NCI-H82 treated with DMSO at 0.1 percent for 48 hours (cell line): Measurements from ENCODE around the gene GNRHR.
"Not testable (repeated sequence)": the region's sequence is repeated elsewhere in the genome, so short reads cannot be mapped to it uniquely, and the experiment has no call there.

Source experiments
- DNase-seq: peaks from one replicate; lab custom pipeline; 2025; ENCODE audit not compliant: unreplicated experiment; lab: John Stamatoyannopoulos, UW

Gene GNRHR

DNA sequence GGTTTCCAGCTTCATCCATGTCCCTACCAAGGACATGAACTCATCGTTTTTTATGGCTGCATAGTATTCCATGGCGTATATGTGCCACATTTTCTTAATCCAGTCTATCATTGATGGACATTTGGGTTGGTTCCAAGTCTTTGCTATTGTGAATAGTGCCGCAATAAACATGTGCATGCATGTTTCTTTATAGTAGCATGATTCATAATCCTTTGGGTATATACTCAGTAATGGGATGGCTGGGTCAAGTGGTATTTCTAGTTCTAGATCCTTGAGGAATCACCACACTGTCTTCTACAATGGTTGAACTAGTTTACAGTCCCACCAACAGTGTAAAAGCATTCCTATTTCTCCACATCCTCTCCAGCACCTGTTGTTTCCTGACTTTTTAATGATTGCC is 23.7 kb downstream of the GNRHR start:
- DNase-seq = not testable (repeated sequence)

DNA sequence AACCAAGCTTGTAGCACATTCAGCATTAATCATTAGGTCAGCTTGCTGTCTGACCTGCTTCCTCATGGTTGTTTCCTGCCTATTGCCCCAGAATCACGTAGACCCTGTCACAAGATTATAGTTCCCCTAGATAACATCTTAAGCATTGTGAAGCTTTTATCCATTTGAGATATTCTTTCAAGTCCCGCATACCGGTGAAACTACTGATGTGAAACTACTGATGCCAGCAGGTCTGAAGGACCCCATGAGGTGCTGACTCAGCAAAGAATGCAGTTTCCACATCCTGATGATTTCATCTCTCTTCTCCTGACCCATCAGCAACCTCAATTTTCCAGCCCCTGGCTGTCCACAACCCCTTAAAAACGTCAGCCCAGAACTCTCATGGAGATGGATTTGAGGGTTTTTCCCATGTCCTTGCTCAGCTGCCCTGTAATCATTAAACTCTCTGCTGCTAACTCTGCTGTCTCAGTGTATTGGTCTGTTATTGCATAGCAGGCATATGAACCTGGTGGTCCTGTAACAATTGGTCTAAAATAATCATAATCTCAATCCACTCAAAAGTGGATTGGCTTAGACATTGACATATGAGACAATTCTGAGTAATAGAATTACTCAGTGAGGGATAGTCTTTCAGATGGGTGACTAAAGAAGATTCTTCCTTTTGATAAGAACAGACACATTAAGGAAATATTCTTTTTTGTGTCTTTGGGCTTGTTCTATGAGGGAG is 26.9 kb downstream of the GNRHR start:
- no peak for DNase-seq

DNA sequence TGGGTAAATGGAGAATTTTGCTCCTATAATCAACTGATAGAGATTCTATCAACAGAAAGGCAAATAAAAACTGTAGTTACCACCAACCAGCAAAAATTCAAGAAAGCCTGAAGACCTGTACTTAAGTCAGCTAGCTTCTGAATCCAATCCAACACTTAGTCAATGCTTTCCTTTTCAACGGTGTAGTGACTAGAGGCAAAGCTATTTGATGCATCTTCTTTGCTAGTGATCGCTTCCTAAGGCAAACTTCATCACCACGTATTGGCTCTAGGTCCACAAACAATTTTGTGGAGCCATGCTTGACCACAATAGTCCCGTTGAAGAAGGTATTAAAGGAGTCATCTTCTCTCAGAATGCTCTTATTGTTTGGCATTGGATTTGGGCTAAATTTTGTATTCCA is 28.2 kb downstream of the GNRHR start:
- no peak for DNase-seq

DNA sequence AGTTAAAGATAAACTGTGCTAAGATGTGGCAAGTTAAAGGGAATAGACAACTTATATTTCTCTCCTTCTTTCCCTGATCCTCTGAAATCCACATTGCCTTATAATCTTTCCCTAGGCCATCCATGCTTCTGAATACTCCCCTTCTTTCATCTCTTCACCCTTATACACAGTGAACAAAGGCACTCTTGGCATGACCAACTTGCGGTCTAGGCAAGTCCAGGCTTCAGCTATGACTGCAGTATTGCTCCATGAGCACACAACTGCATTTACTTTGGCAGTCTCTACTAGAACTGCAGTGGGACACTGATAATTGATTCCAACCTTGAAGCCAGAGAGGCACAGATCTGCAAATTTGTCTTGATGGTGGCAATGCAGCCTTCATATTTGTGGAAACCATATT is 29.1 kb downstream of the GNRHR start:
- no peak for DNase-seq

DNA sequence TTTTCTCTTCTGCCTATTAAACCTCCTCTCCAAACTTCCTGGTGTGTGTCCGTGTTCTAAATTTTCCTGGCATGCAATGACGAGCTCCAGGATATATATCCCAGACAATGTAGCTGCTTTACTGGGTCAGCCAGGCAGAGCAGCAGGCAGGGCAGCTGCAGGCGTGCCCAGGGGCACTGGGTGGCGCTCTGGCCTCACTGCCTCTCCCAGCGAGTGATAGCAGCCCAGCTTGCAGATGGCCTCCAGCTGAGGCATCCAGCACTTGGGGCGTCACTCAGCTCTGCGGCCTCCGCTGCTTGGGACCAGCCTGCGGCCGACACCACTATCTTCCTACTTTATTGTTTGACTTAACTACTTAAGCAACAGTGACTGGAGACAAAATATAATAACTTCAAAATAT is 30.2 kb downstream of the GNRHR start:
- no peak for DNase-seq

DNA sequence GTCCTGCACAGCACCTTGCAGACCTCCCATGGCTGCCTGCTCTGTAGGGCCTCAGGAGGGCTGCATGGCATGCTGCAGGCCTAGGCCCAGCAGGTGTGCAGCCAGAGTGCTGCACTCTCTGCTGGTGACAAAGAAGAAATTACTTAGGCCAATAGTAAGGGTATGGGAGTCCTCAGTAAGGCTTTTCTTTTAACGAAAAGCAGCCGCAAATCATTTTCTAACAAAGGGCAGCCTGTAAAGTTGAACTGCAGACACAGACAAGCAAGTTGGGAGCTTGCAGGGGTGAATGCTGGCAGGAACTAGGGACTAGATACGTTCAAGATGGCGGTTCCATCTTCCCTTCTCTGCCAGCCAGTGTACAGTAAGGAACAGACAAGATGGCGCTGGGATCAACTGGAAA is 30.8 kb downstream of the GNRHR start:
- DNase-seq = no peak

DNA sequence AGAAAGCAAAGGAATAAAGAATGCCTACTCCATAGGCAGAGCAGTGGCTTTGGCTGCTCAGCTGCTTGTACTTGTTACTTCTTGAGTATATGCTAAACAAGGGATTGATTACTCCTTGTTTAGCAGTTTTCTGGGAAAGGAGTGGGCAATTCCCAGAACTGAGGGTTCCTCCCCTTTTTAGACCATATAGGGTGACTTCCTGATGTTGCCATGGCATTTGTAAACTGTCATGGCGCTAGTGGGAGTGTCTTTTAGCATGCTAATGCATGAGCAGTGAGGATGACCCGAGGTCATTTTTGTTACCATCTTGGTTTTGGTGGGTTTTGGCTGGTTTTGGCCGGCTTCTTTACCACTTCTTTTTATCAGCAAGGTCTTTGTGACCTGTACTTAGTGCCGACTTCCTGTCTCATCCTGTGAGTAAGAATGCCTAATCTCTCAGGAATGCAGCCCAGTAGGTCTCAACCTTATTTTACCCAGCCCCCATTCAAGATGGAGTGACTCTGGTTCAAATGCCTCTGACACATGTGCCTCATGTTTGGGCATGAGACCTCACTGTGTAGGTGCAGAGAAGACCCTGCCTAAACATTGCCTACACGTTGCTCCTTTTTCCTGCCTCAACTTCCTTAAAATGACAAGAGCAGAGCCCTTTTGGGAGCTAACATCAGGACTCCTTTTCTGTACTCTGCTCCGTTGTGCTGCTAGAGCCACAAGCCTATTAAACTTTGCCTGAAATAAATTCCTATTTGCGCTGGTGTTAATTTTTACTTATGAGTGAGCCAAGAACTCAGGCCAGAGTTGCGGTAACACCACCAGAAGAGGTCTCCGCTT is 32.2 kb downstream of the GNRHR start:
- no peak for DNase-seq

DNA sequence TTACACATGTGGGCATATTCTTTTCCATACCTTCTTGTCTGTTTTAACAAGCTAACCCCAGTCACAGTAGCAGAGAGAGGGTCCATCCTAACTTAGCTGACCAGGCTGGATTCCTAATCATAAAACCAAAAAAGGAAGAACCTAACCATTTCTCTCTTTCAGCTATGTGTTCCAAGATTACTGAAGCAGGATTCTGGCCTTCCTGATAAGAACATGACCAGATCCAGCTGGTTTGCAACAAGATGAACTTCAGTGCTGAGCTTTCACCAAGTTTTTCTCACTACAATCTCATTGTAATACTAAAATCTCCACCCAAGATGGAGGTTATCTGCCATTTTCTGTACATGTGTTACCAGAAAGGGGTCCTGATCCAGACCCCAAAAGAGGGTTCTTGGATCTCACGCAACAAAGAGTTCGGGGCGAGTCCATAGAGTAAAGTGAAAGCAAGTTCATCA is 32.8 kb downstream of the GNRHR start:
- no peak for DNase-seq

DNA sequence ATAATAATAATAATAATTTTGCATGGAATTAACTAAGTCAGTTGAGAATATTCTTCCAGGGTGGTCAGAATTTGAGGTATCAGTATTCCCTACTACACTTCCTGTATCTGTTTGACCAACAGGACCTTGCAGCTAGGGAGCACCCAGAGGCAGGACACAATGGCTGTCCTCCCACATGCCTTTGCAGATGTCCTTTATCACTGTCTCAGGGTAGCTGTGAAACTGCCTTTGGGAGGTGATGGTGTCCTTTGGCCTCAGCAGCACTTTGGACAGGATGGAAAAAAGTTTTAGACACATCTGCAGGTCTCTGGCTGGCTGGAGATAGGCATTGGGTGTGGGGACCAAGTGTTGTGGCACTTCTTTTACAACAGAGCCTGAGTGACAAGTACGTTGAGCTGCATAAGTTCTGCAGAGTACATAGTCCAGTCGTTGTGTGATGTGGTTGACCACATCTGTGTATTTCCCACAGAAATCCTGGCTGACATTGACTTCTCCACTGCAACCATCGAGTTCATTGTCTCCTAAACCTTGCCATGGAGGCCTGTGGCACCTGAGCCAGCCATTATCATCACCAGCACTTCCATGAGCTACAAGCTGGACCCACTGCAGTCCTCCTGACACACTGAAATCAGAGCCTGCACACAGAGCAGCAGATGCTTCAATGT is 34.1 kb downstream of the GNRHR start:
- DNase-seq = no peak

DNA sequence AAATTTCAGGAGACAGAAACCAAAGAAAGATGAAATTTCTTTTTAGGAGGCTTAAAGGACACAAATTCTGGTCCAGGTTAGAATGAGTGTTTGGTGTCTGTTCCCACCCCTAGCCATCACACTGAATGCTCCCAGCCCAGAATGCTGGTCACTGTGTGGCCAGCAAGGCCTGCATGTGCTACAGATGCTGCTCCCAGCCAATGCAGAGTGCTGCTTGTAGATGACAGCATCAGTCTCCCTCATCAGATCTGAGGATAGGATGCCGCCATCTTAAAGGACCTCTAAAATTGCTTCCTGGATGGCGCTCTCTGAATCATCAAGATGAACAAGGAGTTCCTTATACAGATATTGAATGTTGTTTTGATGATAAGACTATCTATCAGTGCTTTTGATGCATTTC is 35.3 kb downstream of the GNRHR start:
- DNase-seq = no peak

DNA sequence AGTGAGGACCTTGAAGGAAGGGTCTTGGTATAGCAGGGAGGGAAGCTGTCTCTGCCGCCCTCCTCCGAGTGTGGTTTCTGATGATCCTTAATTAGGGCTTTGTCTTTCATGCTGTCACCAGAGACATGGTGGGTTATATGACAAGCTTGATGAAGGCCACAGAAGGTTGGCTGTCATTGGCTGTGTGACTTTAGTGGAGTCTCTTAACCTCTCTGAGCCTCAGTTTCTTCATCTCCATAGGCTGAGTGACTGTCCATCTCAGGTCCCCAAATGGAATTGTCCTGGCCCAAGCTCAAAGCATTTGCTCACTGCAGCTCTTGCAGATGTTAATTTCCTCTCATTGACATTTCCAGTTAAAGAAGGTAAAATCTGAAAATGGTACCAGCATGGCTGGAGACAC is 36.6 kb downstream of the GNRHR start:
- no peak for DNase-seq

DNA sequence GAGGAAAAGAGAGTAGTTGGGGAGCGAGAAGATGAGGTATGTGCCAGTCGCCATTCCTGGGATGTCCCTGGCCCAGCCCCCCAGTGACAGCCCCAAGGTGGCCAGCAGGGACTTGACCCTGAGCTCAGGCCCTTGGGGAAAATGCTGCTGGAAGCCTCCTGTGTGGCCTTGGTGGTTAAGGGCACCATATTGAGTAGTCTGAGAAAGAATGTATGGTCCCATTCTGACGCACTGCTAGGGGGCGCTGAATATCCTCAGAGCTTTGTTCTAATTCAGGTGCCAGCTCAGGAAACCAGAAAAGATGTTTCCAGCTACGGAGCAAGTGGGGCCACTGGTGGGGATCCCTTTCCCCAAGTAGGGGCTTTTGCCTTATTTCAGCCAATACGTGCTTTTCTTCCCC is 39.2 kb downstream of the GNRHR start:
- no peak for DNase-seq

DNA sequence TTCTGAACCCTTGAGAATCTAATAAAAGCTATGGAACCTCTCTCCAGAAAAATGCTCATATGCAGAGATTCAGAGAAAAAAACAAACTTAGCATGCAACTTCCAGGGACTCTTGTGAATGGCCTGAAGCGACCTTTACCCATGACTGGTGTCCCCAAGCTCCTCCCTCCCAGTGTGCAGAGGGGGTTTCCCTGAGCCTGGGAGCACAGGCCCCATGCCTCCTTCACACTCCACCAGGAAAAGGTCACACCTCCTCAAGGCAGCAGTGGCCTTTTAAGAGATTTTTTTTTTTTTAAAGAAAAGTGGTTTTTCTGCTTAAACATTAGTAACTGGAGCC is 40.0 kb downstream of the GNRHR start:
- no peak for DNase-seq

DNA sequence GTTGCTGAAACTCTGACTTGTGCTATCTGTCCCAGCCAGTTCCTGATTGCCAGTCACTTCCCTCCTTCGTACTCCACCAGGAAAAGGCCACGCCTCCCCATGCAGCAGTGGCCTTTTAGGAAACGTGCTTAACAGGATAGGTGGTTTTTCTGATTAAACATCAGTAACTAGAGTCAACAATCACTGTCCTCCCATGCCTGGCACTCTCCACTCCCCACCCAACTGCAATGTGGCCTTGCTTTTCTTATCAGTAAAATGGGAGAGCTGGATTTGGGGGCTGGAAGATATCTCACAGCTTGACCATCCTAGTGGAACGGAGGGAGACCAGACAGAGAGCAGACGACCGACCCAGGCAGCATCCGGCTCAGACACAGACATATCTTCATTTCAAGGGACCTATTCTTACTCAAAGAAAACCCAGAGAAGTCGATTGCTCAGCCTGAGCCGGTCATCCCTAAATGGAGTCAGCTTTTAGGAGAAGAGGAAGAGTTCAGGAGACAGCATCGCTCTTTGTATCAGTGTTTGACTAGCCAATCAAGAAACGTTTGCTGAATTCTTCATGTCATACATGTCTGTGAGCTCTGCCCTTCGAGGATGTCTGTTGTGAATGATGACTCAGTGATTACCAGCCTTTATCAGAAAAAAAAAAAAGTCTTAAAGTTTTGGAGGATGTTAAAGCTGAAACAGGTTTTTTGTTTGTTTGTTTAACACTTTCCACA is 40.5 kb downstream of the GNRHR start:
- DNase-seq = no peak

DNA sequence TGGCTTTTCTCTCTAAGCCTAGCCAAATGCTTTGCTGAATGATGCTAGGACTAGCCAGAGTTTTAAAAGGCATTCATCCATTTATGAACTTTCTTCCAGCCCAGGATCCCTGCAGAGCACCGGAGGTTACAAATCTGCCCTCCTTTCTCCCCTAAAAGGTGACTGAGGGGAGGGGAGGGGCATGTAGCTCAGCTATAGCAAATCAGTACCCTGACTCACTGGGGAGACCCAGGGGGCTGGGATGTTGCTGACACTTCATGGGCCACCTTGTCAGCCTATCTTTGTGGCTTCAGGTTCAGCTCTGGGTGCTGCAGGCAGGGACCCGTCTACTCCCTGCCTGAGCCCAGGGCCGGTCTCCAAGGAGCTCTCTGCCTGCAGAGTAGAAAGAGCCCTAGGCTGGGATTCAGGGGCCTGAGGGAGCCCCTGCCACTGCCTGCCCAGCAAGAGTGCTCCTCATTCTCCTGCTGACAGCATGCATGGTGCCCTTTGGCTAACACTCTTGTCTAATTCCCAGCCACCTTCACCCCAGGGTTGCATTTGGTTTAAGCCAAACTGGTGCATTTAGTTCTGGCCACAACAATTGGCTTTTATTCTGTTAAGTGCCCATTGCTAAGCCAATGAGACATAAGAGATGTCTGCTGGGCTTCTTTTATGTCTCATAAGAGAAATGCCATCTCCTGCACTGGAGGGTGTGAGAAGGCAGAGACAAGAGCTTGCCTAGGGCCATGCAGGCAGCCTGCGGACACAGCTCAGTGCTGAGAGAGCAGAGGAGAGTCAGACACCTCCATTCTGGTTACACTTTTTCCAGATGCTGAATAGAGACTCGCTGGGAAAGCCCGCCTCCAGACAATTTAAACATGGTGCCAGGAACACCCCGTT is 41.3 kb downstream of the GNRHR start:
- DNase-seq = no peak

DNA sequence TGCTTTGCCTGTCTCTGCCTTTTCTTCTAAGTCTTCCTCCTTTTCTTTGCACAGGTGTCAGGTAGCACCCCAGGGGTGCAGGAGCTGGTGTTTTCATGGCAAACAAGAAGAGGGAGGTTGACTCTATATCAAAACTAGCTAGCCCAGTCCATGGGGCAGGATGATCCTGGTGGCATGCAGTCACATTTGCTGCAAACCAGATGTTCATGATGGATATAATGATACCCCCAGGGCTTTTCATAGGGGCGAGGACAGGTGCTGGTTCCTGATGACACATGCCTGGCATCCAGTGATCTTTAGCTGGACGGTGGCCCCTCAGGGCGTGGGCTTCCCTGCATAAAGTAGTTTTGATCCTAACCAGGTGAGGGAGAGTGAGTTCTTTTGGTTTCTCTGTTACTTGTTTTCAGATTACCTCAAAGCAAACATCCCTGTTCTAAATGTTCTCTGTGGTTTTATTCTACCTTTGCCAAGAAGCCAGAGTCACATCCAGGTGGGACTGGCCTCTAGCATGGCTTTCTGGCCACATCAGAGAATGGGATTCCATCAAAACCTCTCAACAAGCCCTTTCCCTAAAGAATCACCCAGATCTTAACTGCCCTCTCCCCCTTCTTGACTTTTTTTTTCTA is 42.1 kb downstream of the GNRHR start:
- no peak for DNase-seq

DNA sequence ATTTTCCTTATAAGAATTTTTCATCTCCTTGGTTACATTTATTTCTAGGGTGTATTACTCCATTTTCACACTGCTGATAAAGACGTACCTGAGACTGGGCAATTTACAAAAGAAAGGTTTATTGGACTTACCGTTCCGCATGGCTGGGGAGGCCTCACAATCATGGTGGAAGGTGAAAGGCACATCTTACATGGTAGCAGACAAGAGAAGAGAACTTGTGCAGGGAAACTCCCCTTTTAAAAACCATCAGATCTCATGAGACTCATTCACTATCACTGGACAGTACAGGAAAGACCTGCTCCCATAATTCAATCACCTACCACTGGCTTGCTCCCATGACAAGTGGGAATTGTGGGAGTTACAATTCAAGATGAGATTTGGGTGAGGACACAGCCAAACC is 47.5 kb downstream of the GNRHR start:
- not testable (repeated sequence) for DNase-seq

DNA sequence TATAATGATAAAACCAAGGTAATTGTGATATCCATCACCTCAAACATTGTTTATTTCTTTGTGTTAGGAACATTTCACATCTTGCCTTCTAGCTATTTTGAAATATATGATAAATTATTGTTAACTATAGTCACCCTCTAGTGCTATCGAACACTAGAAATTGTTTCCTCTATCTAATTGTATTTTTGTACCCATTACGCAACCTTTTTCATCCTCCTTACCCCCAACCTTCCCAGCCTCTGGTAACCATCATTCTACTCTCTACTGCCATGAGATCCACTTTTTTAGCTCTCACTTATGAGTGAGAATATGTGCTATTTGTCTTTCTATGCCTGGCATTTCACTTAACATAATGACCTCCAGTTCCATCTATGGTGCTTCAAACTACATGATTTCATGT is 49.3 kb downstream of the GNRHR start:
- DNase-seq = no peak

DNA sequence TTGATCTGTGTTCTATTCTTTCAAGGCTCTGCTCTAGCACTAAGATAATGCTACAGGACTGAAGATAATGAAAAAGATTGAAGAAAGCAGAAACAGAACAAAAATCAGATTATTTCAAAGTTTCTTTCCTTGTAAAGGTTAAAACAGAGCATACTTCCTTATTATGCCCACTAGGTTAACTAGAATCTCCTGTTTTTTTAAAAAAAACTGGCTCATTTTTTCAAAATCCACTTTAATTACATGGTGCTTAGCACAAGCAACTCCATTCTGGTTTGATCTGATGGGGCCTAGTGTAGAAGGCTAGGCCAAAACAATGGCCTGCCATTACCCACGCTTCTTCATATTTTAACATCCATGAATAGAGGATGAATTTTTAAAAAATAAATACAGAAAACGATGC is 52.0 kb downstream of the GNRHR start:
- no peak for DNase-seq

DNA sequence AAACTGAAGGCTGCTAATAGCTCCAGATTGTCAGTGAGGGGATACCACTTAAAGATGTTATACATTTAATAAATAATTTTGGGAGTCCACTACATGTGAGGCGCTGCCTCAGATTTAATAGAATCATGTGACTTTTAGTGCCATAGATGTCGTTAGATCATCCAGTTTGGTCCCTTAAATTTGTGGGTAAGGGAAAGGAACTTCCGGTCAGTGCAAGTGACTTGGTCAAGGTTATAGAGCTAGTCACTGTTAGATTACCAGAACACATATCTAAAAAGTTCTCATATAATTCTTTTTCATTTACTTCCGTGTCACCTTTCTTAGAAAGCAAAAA is 52.7 kb downstream of the GNRHR start:
- no peak for DNase-seq
